ENCODE measurements around the gene DNAJB8.
A peak's percentile ranks its signal among the peaks of the same experiment; 100 is the strongest.

The DNAJB8 gene

GRCh38 chr3:128466840-128467541 is at the start of gene DNAJB8:
DNAJB8 (minus strand) TSS chr3:128466890; CDS start chr3:128463245, 3,645 bp downstream.
- no peak within 1 kb of the TSS for H3K27ac ChIP-seq
- no peak within 1 kb of the TSS for H3K9ac ChIP-seq (ENCODE audit: insufficient read length)
- no peak for TF ChIP-seq FOXP2 (optimal IDR thresholded peaks at IDR 0.05; ENCODE audit: control extremely low read depth, extremely low read length, insufficient read depth)
- no peak for TF ChIP-seq POLR2AphosphoS5 (IDR thresholded peaks at IDR 0.05; ENCODE audit: borderline replicate concordance, low read depth, low read length)
- no peak for TF ChIP-seq EZH2 (IDR thresholded peaks at IDR 0.05)
- no peaks in the 10 kb centered on the region for H3K9me3 ChIP-seq (ENCODE audit: low read depth, low read length)
- no peaks in the 10 kb centered on the region for H3K36me3 ChIP-seq (ENCODE audit: insufficient read depth, low read length)
- no peak for DNase-seq (ENCODE audit: low read depth, low spot score)
- no peak within 1 kb of the TSS for H3K4me3 ChIP-seq

DNA sequence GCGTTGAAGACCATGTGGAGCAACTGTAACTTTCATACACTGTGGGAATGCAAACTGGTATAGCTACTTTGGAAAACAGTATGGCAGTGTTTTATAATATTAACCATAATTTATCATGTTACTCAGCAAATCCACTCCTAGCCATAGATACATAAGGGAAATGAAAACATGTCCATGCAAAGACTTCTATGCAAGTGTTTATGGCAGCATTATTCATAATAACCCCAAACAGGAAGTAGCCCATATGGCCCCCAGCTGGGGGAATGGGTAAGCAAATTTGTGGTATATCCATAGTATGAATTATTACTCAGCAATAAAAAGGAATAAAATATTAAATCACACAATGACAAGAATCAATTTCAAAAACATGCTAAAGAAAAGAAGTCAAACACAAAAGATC is 49.3 kb upstream of the DNAJB8 start:
- no peaks in the 10 kb centered on the region; the same call in 1 of the 2 replicates for H3K9me3 ChIP-seq (ENCODE audit: low read depth, low read length)
- H3K9ac ChIP-seq (ENCODE audit: insufficient read length): no peak overlapping the region
- DNase-seq (ENCODE audit: low read depth, low spot score): peak; percentile 66
- peak overlapping the region; percentile 3; the same call in 1 of the 2 replicates for H3K27ac ChIP-seq
- H3K36me3 ChIP-seq (ENCODE audit: insufficient read depth, low read length): no peaks in the 10 kb centered on the region
- H3K4me3 ChIP-seq: no peak overlapping the region
- no peak for TF ChIP-seq FOXP2 (optimal IDR thresholded peaks at IDR 0.05; ENCODE audit: control extremely low read depth, extremely low read length, insufficient read depth)
- TF ChIP-seq POLR2AphosphoS5 (IDR thresholded peaks at IDR 0.05; ENCODE audit: borderline replicate concordance, low read depth, low read length): peak; percentile 44; the same call in 1 of the 2 replicates
- TF ChIP-seq EZH2 (IDR thresholded peaks at IDR 0.05): no peak

- H3K27ac ChIP-seq: no peak overlapping the region
- H3K9me3 ChIP-seq (ENCODE audit: low read depth, low read length): no peaks in the 10 kb centered on the region; the same call in 1 of the 2 replicates
- H3K36me3 ChIP-seq (ENCODE audit: insufficient read depth, low read length): no peaks in the 10 kb centered on the region
- no peak for DNase-seq (ENCODE audit: low read depth, low spot score)
- TF ChIP-seq EZH2 (IDR thresholded peaks at IDR 0.05) (no peak), FOXP2 (optimal IDR thresholded peaks at IDR 0.05; ENCODE audit: control extremely low read depth, extremely low read length, insufficient read depth) (no peak), POLR2AphosphoS5 (IDR thresholded peaks at IDR 0.05; ENCODE audit: borderline replicate concordance, low read depth, low read length) (no peak)
- no peak overlapping the region for H3K9ac ChIP-seq (ENCODE audit: insufficient read length)
- H3K4me3 ChIP-seq: no peak overlapping the region
Observed at GRCh38 chr3:128508852-128509251, 42.2 kb upstream of the DNAJB8 start.

DNA sequence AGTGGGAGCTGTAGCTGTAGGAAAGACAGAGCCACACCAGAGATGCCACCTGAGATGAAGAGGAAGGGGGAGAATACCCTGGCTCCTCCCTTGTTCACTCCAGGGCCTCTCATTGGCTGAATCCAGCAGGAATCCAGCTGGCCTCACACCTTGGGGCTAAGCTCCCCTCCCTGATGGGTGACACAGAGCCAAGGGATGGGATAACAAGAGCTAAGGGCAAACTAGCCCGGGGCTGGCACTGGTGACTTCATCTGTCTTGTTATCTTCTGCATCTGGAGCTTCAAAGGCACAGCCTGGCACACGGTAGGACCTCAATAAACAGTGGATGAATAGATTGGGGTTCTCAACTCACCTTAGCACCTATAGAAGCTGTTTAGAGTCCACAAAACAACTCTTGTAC is 40.1 kb upstream of the DNAJB8 start:
- Histone ChIP-seq H3K9ac (ENCODE audit: insufficient read length) (no peak overlapping the region), H3K27ac (no peak overlapping the region), H3K36me3 (ENCODE audit: insufficient read depth, low read length) (no peaks in the 10 kb centered on the region), H3K4me3 (no peak overlapping the region), H3K9me3 (ENCODE audit: low read depth, low read length) (no peaks in the 10 kb centered on the region)
- no peak for DNase-seq (ENCODE audit: low read depth, low spot score)
- TF ChIP-seq POLR2AphosphoS5 (IDR thresholded peaks at IDR 0.05; ENCODE audit: borderline replicate concordance, low read depth, low read length): no peak
- TF ChIP-seq EZH2 (IDR thresholded peaks at IDR 0.05): no peak
- no peak for TF ChIP-seq FOXP2 (optimal IDR thresholded peaks at IDR 0.05; ENCODE audit: control extremely low read depth, extremely low read length, insufficient read depth)

DNA sequence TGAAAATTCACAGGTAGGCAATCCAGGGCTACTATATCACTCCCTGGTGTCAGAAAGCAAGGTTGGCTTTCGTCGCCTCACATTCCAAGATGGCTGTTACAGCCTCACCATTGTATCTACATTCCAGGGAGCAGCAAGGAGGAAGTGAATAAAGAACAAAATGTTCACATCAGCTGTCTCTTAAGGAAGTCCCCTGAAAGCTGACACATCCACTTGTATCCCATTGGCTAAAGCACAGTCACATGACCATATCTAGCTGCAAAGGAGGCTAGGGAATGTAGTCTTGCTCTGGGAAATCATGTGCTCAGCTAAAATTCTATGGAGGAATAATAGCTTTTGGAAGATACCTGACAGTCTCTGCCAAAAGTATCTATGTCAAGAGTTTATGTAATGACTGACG is 39.1 kb upstream of the DNAJB8 start:
- H3K36me3 ChIP-seq (ENCODE audit: insufficient read depth, low read length): no peaks in the 10 kb centered on the region
- TF ChIP-seq EZH2 (IDR thresholded peaks at IDR 0.05): no peak
- no peak for TF ChIP-seq POLR2AphosphoS5 (IDR thresholded peaks at IDR 0.05; ENCODE audit: borderline replicate concordance, low read depth, low read length)
- TF ChIP-seq FOXP2 (optimal IDR thresholded peaks at IDR 0.05; ENCODE audit: control extremely low read depth, extremely low read length, insufficient read depth): no peak
- no peak overlapping the region for H3K4me3 ChIP-seq
- no peak overlapping the region for H3K9ac ChIP-seq (ENCODE audit: insufficient read length)
- H3K9me3 ChIP-seq (ENCODE audit: low read depth, low read length): no peaks in the 10 kb centered on the region
- DNase-seq (ENCODE audit: low read depth, low spot score): no peak
- H3K27ac ChIP-seq: no peak overlapping the region

GRCh38 chr3:128504963-128505730 is 38.5 kb upstream of the DNAJB8 start:
- TF ChIP-seq EZH2 (IDR thresholded peaks at IDR 0.05) (no peak), FOXP2 (optimal IDR thresholded peaks at IDR 0.05; ENCODE audit: control extremely low read depth, extremely low read length, insufficient read depth) (no peak), POLR2AphosphoS5 (IDR thresholded peaks at IDR 0.05; ENCODE audit: borderline replicate concordance, low read depth, low read length) (no peak)
- Histone ChIP-seq H3K27ac (no peak overlapping the region), H3K9me3 (ENCODE audit: low read depth, low read length) (no peaks in the 10 kb centered on the region), H3K4me3 (no peak overlapping the region), H3K36me3 (ENCODE audit: insufficient read depth, low read length) (no peaks in the 10 kb centered on the region), H3K9ac (ENCODE audit: insufficient read length) (no peak overlapping the region)
- DNase-seq (ENCODE audit: low read depth, low spot score): no peak

DNA sequence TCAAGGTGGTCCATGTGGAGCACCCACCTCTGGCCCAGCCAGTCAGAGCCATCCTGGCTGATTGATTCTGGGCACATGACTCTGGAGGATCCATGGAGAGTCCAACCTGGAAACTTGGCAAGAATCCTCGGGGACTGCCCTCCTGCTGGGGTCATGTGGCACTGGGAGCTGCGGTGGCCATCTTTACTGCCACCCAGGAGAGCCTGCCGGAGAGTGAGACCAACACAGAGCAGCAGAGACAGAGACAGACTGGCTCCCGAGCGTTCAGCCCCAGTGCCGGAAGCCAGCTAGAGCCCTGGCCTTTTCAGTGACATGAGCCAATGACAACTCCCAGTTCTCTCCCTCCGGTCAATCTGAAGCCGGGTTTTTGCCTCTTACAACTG is 37.8 kb upstream of the DNAJB8 start:
- Histone ChIP-seq H3K27ac (no peak overlapping the region), H3K36me3 (ENCODE audit: insufficient read depth, low read length) (no peaks in the 10 kb centered on the region), H3K9ac (ENCODE audit: insufficient read length) (no peak overlapping the region), H3K4me3 (no peak overlapping the region), H3K9me3 (ENCODE audit: low read depth, low read length) (no peaks in the 10 kb centered on the region)
- no peak for DNase-seq (ENCODE audit: low read depth, low spot score)
- TF ChIP-seq EZH2 (IDR thresholded peaks at IDR 0.05): no peak

GRCh38 chr3:128503751-128504532 is 37.3 kb upstream of the DNAJB8 start:
- no peak overlapping the region for H3K9ac ChIP-seq (ENCODE audit: insufficient read length)
- no peak for DNase-seq (ENCODE audit: low read depth, low spot score)
- no peaks in the 10 kb centered on the region for H3K36me3 ChIP-seq (ENCODE audit: insufficient read depth, low read length)
- H3K27ac ChIP-seq: no peak overlapping the region
- H3K9me3 ChIP-seq (ENCODE audit: low read depth, low read length): no peaks in the 10 kb centered on the region
- no peak overlapping the region for H3K4me3 ChIP-seq
- TF ChIP-seq EZH2 (IDR thresholded peaks at IDR 0.05) (no peak), POLR2AphosphoS5 (IDR thresholded peaks at IDR 0.05; ENCODE audit: borderline replicate concordance, low read depth, low read length) (no peak), FOXP2 (optimal IDR thresholded peaks at IDR 0.05; ENCODE audit: control extremely low read depth, extremely low read length, insufficient read depth) (no peak)
